HG02870 (cell line): ENCODE data around the gene SPTBN1.

Experiments used
- ATAC-seq: cut with Tn5 transposase; IDR thresholded peaks from one replicate; pipeline ENCODE4 v1.9.1; 2021; ENCODE audit warnings: mild to moderate bottlenecking, moderate library complexity; ENCODE audit not compliant: unreplicated experiment

SPTBN1 gene

DNA sequence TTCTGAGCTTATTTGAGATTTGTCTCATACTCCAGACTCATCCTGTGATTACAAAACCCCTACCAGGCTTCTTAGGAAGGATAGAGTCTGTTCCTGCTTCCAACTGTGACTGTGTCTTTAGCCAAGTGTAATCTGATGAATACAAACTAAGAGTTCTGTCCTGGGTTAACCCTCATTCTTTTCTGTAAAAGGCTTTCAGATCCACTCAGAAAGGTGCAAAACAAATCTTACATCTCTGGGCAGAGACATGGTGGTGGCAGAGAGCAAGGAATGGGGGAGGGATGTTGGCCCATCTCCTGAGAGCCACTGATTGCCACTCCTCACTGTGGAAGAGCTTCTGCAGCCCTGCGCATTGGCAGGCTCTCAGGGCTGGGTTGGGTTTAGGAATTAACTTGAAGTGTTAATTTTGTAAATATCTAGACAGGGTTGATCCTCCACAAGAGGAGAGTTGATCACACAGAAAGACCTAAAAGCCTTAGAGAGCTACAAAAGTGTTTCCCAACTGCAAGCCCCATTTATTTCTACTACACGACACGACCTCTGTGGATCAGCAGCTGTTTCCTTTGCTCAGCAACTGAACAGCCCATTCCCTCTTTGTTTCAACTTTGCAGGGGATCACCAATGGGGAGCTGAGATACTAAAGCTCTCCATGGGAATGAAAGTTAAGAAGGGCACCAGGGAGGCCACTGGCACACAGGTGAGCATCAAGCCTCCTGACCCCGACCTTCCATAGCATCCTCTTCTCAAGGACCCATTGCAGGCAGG is 23.7 kb upstream of the SPTBN1 start:
- ATAC-seq = no peak

DNA sequence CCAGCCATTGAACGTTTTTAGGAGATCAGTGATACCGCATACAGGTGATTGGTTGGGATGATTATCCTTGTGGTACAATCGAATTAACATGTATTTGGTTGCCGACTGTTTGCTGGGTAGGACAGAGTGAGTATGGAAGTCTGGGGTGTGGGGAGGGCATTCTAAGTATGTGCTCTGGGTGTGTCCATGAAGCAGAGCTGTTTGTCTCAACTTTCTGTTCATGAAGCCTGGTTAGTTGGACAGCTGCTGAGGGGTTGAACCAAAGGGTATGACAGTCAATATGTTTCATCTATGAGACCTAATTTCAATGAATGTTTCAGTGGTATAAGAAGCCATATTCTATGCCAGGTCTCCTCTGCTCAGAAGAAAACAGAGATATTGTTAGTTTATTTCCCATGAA is 21.9 kb upstream of the SPTBN1 start:
- ATAC-seq = no peak

DNA sequence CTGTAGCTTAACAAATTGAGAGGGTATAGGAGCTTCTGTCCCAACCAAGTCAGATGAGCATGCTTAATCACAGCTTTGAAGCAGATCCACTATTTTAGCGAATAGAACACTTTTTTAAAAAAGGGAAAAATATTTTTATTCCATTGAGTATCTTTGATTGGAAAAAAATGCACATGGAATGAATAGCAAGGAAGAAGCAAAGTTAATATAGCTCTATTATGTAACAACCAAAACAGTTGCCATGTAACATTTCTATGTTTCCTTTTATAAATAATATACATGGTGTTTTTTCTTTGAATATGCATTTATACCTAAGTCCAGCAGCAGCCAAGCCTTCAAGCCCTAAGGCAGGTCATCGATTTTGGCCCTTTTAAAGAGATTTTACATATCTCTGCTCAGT is 21.4 kb upstream of the SPTBN1 start:
- ATAC-seq = no peak

DNA sequence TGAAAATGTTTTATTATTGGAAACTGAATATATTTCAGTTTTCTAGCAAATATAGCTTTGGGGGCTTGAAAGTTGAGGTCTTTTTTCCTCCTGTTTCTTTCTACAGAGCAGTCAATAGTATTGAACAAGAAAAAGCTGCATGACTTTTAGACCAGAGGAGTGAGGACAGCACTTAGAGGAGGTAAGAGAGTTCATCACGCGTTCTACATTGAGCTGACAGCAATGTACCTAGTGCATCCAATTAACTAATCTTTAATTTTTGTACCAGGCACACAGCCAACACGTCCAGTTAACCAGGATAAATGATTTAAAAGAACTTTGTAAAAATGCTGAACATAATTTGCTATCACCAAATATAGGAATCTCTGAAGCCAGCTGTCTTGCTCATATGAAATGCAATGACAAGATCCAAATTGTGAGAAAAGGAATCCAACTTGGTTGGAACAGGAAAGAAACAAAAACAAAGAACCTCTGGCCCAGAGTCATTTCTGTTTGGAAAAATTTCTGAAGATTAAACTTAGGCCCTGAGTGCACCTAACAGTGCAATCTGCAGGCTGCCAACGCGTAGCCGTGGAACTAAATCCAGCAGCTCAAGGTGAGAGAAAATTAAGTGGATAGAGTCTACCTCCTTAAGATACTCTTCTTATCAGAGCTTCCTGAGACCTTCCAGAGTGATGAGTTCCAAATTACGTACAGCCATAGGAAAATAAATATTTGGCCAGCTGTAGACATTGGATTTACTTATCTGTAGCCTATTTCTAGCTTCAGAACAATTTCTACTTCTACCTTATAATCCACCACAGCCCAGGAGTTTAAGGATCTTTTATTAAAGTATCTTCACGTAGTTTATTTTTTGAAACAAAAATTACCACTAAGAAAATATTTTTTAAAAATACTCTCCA is 20.6 kb upstream of the SPTBN1 start:
- ATAC-seq = no peak

DNA sequence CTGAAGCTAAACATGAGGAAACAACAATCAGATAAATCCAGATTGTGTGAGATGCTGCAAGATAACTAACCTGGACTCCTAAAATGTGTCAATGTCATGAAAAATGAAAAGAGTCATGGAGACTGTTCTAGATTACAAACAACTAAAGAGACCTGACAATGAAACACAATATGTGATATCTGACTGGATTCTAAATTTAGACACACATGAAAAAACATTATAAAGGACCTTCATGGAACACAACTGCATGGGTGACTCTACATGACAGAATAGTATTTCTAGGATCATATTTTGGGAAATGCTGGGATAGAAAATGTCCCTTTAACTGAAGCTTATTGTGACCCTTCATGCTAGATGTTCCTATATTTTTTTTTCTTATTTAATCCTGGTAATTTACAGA is 18.5 kb upstream of the SPTBN1 start:
- no peak for ATAC-seq

DNA sequence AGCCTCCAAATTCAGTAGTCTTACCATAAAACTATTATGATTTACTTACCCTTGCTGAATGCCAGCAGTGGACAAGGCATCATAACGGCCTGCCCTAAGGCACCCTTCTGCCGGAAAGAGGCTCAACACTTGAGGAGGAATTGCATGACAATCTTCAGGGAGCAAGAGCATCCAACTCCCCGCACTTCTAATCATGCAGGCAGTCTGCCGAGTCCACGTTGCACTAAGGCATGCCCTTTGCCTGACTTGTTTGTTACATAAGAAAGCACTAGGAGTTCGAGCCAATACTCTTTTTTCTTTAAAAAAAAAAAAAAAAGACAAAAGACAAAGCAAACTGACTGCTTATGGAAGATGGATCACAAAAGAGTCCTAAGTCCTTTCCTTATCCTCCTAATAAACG is 17.9 kb upstream of the SPTBN1 start:
- ATAC-seq = no peak

DNA sequence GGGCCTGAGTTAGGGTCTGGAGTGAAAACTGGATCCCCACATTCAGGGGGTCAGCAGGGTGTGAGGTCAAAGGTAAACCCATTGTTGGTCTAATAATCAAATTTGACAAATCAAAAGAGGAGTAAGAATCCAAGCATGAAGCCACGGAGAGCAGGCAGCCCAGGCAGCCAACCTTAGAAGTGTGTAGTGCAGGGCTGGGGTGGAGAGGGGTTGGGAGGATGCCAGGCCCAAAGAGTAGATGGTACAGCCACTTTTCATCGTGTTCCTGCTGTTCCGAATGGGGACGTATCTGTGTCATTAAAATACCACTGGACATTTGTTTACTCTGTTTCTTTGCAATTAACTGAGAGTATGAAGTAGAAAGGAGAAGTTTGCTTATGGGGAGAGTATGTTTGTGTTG is 16.5 kb upstream of the SPTBN1 start:
- ATAC-seq = no peak

DNA sequence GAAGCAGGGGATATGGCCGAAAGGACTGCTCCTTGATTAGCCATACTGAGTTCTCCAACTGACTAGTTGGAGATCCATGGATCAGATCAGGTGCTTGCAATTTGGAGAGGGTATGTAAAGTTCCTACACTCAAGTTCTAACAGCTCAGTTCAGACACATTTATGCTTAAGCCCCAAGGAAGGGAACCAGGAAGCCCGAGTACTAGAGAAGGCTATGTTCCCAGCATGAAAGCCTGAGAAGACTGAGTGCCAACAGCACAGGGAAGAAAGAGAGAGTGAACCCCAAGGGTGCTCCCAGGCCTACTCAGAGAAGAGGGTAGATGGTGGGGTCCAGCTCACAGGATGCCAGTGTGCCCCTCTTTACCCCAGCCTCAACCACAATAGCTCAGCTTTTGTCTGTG is 16.1 kb upstream of the SPTBN1 start:
- ATAC-seq = no peak

DNA sequence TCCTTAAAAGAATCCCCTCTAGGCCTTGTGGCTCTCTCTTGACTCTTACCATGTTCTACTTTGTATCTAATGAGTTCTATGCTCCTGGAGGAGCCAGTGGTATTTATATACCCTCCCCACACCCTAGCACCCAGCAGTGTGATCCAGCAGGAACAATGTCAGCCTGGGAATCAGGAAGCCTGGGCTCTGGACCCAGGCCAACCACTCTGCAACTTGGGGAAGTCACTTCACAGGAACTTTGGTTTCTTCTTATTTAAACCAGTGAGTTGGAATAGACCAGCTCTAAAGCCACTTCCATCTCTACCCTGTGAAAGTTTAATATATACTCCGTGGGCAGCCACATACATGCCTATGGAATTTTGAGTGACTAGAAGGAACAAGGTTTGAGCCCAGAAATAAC is 11.6 kb upstream of the SPTBN1 start:
- no peak for ATAC-seq

DNA sequence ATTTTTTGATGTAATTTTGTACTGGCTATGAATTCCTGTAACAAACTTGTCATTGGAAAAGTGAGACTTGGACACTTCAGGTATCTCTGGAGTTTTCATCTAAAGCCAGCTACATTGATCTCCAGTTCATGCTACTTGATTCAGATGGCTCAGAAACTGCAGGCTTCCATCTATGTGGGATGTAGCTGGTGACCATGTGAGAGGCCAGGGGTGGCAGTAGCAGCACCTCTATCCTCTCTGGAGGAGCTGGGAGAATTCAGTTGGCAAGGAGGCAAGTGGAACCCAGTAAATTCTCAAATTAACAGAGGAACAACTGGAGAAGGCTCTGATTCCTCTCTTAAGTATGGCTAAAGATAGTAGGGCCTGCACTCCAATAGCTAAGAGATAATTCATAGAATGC is 10.0 kb upstream of the SPTBN1 start:
- no peak for ATAC-seq

DNA sequence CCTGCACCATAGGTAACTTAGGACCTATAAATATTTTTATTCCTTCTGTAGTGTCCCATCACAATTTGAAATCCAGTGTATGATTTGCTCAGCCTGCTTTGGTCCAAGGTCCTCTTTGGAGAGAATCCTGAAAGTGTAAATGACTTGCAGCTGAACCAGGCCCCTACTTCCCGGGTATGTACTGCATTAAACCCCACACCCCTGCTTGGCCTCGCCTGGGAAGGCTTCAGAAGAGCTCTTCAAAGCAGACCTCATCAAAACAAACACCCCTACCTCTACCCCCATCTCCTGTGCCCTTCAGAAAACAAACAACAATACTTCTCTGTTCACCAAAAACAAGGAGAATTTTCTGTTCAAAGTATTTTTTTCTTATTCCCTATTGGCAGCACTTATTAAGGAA is 9.5 kb upstream of the SPTBN1 start:
- no peak for ATAC-seq

DNA sequence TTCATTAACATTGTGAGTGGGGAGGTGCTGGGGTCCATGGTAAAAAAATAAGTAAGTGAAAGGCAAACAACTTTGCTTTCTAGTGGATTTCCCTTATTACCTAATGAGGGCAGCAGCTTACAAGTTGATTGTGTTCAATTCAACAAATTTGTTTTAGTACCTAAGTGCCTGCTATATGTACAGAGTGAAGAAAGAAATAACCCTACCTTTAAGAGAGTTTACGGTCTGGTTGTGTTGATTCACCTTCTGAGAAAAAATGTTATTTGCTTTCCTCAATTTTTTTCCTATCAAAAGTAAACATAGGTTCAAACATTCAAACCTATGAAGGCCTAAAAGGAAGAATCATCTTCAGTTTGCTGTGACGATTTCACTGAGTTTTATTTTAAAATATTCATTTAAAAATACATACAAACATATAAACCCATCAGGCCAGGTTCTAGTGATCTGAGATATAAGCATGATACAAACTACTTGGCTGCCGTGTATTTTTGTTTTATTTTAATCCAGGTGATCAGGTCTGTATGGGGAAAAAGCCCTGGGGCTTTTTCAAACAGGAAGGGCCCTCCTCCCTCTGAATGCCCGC is 1.5 kb upstream of the SPTBN1 start:
- ATAC-seq = no peak

DNA sequence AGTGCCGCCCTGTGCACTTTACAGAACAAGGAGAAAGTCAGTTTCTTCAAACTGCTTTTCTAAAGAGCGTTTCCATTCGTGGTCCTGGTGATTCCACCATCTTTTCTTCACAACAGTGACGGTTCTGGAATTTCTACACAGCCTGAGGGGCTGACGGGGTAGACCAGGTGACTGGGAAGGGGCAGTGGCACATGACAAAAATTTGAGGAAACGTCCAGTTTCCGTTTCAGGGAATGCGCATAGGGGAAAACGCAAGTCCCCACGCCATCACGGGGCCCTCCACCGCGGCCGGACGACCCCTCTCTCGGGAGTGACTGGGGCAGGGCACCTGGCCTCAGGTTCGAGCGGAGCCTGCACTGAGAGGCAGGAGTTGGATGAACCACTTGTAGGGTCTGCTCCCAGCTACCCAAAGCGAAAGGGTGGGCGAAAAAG is 980 bp upstream of the SPTBN1 start:
- no peak for ATAC-seq

DNA sequence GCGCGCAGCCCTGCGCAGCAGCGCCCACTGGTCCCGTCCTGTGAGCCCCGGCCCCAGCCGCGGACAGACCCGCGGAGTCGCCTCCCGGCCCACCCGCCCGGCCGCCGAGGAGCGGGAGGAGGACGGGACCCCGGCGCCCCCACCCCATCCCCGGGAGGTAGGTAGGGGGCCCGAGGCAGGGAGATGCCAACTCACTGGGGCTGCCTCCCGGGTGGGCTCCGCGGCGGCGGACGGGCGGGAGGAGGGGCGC is 160 bp downstream of the SPTBN1 start:
- no peak for ATAC-seq

DNA sequence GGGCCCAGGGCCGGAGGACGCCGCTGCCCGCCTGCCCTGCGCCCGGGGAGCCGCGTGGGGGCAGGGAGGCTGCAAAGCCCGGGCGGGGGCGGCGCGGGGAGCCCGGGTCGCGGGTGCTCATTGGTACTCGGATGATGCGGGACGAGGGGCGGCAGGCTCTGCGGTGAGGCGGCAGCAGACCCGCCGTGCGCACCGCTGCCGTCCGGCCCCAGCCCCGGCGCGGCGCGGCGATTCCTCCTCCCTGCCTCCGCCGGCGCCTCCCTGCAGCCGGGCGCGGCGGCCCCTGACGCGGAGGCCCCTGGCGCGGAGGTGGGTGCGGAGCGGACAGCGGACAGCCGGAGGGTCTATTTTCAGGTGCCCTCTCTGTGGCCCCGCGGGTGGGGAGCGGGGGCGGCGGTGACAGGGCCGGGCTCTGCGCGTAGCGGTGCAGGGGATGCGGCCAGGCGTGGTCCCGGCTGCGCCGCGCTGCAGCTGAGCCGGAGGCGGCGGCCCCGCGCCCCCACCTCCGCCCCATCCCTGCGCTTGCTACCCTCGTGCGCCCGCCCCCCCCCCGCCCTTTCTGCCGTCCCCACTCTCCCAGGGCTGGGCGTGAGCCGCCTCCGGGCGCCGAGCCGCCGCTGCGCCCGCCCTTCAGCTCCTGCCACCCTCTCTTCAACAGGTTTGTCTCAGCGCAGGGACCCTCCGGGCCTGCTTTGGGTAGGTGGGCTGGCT is 640 bp downstream of the SPTBN1 start:
- ATAC-seq = no peak

DNA sequence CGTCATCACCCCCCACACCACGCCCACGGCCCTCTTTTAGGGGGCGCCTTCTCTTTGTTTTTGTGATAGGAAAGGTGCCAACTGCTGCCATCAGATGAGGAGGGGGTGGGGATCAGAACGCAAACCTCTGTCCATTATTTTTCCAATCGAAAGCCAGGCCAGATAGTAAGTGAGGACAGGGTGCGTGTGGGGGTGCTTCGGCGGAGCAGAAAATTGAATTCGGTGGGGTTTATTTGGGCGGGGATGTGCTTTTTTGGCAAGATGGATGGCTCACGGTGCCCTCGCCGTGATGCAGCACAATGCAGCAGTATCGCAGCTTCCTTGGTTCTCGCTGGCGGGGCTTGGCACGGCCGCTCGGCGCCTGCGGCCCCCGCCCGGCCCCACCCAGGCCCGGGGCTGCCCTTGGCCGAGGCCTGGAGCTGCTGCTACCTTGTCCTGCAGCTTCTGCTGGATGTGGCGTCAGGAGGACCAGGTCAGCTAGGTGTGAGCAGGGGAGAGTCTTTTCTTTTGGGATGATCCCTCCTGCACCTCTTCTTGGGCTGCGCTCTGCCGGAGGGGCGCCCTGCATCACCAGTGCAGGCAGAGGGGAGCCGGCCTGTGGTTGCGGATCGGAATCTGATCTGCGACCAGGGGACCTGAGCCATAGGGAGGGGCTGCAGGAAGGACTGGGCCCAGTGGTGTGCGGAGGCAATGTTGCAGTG is 1.3 kb downstream of the SPTBN1 start:
- ATAC-seq = no peak

DNA sequence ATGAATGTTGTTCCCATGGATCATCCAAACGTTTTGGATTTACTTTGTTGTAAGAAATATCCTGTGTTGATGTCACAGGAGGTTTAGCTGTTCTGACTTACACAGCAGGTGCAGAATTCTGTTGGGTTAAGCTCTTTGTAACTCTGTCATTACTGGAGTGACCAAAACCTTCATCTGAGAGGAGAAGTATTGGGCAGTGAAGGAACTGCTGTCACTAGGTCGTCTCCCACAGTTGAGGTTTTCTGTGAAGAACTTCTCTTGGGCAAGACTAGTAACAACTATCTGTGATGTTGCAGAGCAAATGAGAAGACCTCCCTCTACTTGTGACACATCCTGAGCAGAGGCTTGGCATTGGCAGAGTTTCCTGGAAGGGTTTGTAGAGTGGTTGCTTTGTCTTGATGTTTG is 2.9 kb downstream of the SPTBN1 start:
- ATAC-seq = no peak

DNA sequence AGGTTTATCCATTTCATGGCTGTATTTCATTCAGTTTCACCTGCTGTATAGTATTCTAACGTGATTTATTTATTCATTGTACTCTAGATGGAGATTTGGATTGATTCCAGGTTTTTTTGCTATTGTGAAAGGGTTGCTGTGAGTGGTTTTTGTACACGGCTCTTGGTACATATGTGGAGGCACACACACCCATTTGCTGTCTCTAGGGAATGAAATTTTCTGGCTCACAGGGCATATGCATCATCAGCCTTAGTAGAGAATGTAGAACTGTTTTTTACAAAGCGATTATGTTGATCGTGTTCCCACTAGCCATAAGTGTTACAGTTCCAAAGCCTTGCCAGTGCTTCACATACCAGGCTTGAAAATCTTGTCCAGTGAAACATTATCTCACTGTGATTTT is 5.1 kb downstream of the SPTBN1 start:
- no peak for ATAC-seq

DNA sequence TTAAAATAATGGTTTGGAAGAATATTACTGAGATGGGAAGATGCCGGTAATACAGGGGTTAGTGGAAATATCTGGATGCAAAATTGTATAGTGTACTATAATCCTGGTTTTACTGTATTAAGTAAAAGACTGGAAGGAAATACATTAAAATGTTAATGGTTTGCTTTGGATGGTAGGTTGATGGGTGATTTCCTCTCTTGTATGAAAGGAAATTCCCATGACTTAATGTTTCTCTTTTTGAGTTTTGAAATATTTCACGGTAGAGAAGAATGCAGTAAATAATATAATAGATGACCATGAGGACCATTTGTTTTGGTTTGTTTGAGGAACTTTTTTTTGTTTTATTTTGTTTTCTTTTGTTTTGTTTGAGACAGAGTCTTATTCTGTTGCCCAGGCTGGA is 8.2 kb downstream of the SPTBN1 start:
- ATAC-seq = no peak

DNA sequence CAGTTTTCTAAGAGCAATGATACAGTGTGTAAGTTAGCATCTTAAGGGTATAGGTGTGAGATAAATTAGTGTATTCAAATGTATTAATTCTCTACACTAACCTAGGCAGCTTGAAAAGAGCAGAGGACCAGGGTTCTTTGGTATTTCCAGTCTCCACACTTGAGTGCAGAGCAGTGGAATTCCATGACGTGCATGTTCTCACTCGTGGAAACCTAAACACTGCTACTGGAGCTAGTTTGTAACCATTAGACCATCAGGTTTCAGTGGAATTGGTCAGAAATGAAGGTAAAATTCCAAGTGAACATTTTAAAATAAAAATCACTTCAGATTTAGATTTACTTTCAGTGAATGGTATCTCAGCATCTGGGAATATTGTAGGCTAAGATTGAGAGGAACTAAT is 9.0 kb downstream of the SPTBN1 start:
- ATAC-seq = no peak

DNA sequence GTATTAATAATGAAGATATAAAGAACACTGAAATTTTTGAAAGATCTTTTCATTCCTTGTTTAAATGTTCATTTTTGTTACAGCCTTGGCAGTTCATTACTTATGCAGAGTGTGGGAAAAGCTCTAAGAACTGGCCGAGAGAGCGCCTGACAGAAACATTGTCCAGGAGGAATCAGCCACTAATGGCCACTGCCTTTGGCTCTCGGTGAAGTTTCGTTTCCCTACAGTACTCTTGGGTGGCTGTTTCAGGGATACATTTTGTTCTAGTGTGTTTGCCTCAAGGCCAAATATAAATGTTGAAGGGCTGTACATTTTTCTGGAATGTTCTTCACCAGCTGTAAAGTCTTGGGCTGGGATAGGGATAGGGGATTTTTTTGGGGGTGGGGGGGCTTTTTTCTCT is 10.7 kb downstream of the SPTBN1 start:
- no peak for ATAC-seq
